Esophagus muscularis mucosa (tissue), 4 donors: ENCODE data around the gene CTDSP2. TPM values are rescaled to one million over a fixed set of nuclear protein-coding genes. Genes with fewer than 3 reads are reported as not detected.

Experiments used
- DNase-seq: peaks from one replicate; pipeline ENCODE4 v3.0.0-alpha.2; 2017; ENCODE audit errors: extremely low spot score
- H3K27ac ChIP-seq, 4 donors: fragments of 200-600 bp; sonication (generic); replicated peaks in 1 of 4; 1 replicate in 3 of 4; 2 replicates in 1 of 4; pipeline ENCODE4 v1.5.1; 2016 to 2019; ENCODE audit warnings: mild to moderate bottlenecking in 1 of 4
- H3K27me3 ChIP-seq, 4 donors: fragments of 200-600 bp; sonication (generic); one replicate each; pipeline versions ENCODE4 v1.5.1 to v1.6.0; 2016 to 2019
- H3K36me3 ChIP-seq, 4 donors: fragments of 200-600 bp; sonication (generic); one replicate each; pipeline ENCODE4 v1.5.1; 2016 to 2019
- H3K4me1 ChIP-seq, 4 donors: fragments of 200-600 bp; sonication (generic); one replicate each; pipeline ENCODE4 v1.5.1; 2016 to 2019
- H3K4me3 ChIP-seq, 4 donors: fragments of 200-600 bp; sonication (generic); 1 replicate in 2 of 4; 2 replicates in 2 of 4; pipeline ENCODE4 v1.5.1; 2016 to 2019; ENCODE audit warnings: mild to moderate bottlenecking in 4 of 4, moderate library complexity in 1 of 4
- H3K9me3 ChIP-seq, 4 donors: fragments of 200-600 bp; sonication (generic); 1 replicate in 3 of 4; 2 replicates in 1 of 4; pipeline ENCODE4 v1.5.1; 2016 to 2019
- EP300 ChIP-seq: sonication (generic); formaldehyde crosslinking; IDR thresholded peaks from one replicate; pipeline ENCODE4 v1.6.1; 2017; ENCODE audit warnings: antibody characterized with exemption
- POLR2A ChIP-seq: fragments of 450-650 bp; IDR thresholded peaks from one replicate; pipeline ENCODE4 v1.6.1; 2017; ENCODE audit warnings: antibody characterized with exemption, moderate library complexity, mild to moderate bottlenecking, low read depth
- POLR2AphosphoS5 ChIP-seq, 2 donors: sonication (generic); formaldehyde crosslinking; IDR thresholded peaks; one replicate each; pipeline ENCODE4 v1.6.1; 2017; ENCODE audit warnings: antibody characterized with exemption in 2 of 2
- WGBS: methylation state at CpG from one replicate; pipeline ENCODE4 v1.1.5; 2018; 5-methylcytosine and 5-hydroxymethylcytosine counted together
- intact Hi-C: fragments of 100-400 bp; cut with DNase I; formaldehyde crosslinking; loops from one replicate; pipeline ENCODE4 v1.15.1; 2023
- total RNA-seq, 4 donors: library from RNA; depleted of rRNA; stranded (reverse); fragments of >200 nt; gene quantifications; one replicate each; pipeline versions ENCODE4 v1.1.0 to v1.2.1, GENCODE V29; 2016
- TF ChIP-seq, protein P1 (sequence below), 3 experiments: fragments of 200-600 bp in 2 of 3; fragments of 450-650 bp in 1 of 3; sonication (generic) in 2 of 3; IDR thresholded peaks; one replicate each; pipeline ENCODE4 v1.5.1; 2017 to 2019; ENCODE audit warnings: antibody characterized with exemption in 3 of 3, mild to moderate bottlenecking in 2 of 3, moderate library complexity in 1 of 3

The CTDSP2 gene, protein sequence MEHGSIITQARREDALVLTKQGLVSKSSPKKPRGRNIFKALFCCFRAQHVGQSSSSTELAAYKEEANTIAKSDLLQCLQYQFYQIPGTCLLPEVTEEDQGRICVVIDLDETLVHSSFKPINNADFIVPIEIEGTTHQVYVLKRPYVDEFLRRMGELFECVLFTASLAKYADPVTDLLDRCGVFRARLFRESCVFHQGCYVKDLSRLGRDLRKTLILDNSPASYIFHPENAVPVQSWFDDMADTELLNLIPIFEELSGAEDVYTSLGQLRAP
- total RNA-seq = 100 to 1,000 TPM; 127 to 249 (median 196) TPM

DNA sequence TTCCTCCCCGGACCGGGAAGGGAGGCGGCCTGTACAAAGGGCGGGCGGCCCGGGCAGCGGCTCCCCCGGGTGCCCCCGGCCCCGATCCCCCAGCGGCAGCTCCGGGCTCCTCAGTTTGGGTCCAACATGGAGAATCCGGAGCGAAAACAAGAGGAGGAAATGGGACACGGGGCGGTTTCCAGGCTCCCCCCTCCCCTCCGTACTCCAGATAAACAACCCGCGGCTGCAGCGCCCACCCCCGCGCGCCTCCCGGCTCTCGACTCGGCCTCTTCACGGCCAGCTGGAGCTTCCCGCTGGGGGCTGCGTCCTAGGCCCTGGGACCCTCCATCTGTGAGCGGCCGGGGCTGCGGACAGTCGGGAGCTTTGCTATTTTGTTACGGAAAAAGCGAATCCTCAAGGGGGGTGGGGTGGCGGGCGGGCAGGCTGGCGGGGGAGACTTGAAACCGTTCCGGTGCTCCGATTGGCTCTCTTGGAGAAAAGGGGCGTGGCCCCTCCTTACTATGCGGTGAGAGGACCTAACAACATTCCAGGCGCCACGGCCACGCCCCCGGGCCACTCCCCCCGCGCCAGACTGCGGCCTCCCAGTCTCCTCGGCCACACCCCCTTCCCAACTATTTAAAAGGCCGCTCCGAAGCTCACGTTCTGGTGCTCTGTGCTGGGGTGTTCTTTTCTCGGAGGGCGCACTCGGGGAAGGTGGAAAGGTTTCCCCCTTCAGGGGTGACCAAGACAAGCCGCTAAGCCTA is at the start of gene CTDSP2:
Gene CTDSP2, minus strand, starts transcription at position 153 of the 743 bp plus-strand sequence. CDS start 294 bp downstream, outside the sequence.
- intact Hi-C loops = no loop called here
- H3K4me1 ChIP-seq = peaks cover 40 to 57% (median 53%) of the 10 kb centered on the region in 4 donors
- peak within 1 kb of the TSS; percentile 99 to 100 (median 100) for H3K27ac ChIP-seq
- TF ChIP-seq POLR2A (peak; percentile 81), POLR2AphosphoS5 (IDR thresholded peaks at IDR 0.05) (peak; percentile 83 to 89), EP300 (no peak)
- TF ChIP-seq, protein P1, sequence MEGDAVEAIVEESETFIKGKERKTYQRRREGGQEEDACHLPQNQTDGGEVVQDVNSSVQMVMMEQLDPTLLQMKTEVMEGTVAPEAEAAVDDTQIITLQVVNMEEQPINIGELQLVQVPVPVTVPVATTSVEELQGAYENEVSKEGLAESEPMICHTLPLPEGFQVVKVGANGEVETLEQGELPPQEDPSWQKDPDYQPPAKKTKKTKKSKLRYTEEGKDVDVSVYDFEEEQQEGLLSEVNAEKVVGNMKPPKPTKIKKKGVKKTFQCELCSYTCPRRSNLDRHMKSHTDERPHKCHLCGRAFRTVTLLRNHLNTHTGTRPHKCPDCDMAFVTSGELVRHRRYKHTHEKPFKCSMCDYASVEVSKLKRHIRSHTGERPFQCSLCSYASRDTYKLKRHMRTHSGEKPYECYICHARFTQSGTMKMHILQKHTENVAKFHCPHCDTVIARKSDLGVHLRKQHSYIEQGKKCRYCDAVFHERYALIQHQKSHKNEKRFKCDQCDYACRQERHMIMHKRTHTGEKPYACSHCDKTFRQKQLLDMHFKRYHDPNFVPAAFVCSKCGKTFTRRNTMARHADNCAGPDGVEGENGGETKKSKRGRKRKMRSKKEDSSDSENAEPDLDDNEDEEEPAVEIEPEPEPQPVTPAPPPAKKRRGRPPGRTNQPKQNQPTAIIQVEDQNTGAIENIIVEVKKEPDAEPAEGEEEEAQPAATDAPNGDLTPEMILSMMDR (IDR thresholded peaks at IDR 0.05) = peak in 1 of 3 experiments; percentile 26
- H3K36me3 ChIP-seq = no peaks in the 10 kb centered on the region
- peak; percentile 100 for DNase-seq
- no peaks in the 10 kb centered on the region for H3K27me3 ChIP-seq
- H3K9me3 ChIP-seq = no peaks in the 10 kb centered on the region
- 0% methylated on average over 22 of the region's 58 CpGs for WGBS
- peak within 1 kb of the TSS; percentile 84 to 100 (median 98) for H3K4me3 ChIP-seq

DNA sequence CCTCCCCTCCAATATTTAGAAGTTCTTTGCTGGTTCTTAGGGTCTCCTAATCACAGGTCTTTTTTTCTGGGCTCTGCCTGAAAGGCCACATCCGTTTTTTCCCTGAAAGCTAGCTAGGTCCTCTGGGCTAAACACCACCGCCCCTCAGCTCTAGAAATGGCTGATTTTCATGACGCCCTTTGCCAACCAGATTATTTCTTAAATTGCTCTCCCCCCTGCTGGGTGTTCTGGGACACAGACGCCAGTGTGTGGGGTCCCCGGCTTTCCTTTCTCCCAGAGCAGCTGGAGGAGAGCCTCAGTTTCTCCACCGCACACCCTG is 49.5 kb upstream of the CTDSP2 start:
- Histone ChIP-seq H3K4me3 (peak overlapping the region; percentile 60 to 83 (median 67)), H3K27me3 (no peaks in the 10 kb centered on the region), H3K27ac (peak overlapping the region; percentile 93 to 99 (median 96)), H3K4me1 (peaks cover 76 to 89% (median 82%) of the 10 kb centered on the region in 4 donors), H3K36me3 (no peaks in the 10 kb centered on the region), H3K9me3 (no peaks in the 10 kb centered on the region)
- 30% methylated on average over 2 of the region's 6 CpGs for WGBS
- TF ChIP-seq EP300 (no peak), POLR2AphosphoS5 (IDR thresholded peaks at IDR 0.05) (no peak), POLR2A (no peak)
- TF ChIP-seq, protein P1 (IDR thresholded peaks at IDR 0.05) = peak; percentile 22 to 46 (median 22)
- intact Hi-C loops = loop anchor here (2.0 kb wide), 1 partner anchor 53 kb away; no protein-coding TSS in a partner anchor
- no peak for DNase-seq

DNA sequence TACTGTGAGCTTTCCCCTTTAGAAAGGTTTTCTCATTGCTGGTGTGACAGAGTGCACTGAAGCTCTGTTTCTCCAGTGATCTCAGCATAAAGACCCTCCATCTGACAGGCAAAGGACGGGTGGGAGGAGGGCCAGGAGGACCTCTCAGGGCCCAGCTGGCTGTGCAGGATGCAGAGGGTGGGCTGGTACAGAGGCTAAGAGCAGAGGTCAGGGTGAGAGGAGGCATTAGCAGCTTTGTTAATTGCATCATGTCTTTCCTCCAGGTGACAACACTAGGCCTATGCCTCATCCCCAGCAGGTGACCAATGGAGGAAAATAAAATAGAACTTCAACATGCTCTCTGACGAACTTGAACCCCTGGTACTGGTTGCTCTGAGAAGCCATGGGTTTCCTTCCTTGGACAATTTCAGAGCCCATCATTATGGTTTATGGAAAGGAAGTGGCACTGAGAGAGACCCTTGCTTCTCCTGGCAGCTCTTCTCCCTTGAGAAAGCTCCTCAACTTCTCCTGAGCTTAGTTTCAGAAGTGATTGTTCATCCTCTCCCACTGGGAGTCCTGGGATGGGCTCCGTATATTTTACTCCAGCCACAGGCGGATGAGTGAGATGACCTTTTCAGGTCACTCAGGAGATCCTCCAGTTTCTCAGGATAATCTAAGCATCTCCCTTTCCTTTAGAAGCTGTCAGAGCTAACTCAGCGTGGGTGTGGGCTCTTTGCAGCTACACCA is 49.0 kb upstream of the CTDSP2 start:
- 49% methylated on average over 5 of the region's 5 CpGs for WGBS
- peak overlapping the region; percentile 60 to 83 (median 67) for H3K4me3 ChIP-seq
- intact Hi-C loops = loop anchor here (2.0 kb wide), 1 partner anchor 53 kb away; no protein-coding TSS in a partner anchor

More for the DNA sequence above, 49.0 kb upstream of the CTDSP2 start:
- peaks cover 81 to 94% (median 87%) of the 10 kb centered on the region in 4 donors for H3K4me1 ChIP-seq
- no peaks in the 10 kb centered on the region for H3K36me3 ChIP-seq
- TF ChIP-seq, protein P1 (IDR thresholded peaks at IDR 0.05) = no peak
- TF ChIP-seq POLR2AphosphoS5 (IDR thresholded peaks at IDR 0.05) (no peak), EP300 (no peak), POLR2A (no peak)
- no peaks in the 10 kb centered on the region for H3K9me3 ChIP-seq
- no peaks in the 10 kb centered on the region for H3K27me3 ChIP-seq
- peak overlapping the region; percentile 93 to 99 (median 96) for H3K27ac ChIP-seq
- no peak for DNase-seq
